Measurements from ENCODE around the gene RILP.

The RILP gene

DNA sequence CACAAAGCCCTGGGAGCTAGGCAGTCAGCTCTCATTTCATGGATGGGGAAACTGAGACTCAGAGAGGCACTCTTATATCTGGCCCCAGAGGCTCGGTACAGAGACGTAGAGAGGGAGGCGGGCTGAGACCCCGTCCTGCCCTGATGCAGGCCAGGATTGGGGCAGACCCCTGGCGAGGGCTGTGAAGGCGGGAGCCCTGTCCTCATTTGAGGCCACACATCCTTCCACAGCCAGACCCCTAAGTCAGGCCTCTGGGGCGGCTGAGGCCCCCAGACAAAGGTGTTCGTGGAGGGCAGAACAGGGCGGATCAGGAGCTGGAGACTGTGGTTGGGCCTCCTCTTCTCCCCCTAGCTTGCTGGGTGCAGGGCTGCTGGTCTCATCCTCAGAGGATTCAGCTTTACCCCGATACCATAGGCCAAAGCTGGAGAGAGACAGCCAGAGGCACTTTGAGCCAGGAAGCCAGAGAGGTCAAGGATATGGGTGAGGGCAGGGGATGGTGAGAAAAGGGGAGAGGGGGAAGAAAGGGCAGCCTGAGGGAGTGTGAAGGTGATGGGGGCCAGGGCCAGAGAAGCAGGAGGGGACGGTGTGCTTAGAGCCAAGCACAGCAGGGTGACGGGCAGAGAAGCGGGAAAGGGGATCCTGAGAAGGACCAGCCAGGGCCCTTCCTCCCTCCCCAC is 3.3 kb downstream of the RILP start:
- no peak for DNase-seq

DNA sequence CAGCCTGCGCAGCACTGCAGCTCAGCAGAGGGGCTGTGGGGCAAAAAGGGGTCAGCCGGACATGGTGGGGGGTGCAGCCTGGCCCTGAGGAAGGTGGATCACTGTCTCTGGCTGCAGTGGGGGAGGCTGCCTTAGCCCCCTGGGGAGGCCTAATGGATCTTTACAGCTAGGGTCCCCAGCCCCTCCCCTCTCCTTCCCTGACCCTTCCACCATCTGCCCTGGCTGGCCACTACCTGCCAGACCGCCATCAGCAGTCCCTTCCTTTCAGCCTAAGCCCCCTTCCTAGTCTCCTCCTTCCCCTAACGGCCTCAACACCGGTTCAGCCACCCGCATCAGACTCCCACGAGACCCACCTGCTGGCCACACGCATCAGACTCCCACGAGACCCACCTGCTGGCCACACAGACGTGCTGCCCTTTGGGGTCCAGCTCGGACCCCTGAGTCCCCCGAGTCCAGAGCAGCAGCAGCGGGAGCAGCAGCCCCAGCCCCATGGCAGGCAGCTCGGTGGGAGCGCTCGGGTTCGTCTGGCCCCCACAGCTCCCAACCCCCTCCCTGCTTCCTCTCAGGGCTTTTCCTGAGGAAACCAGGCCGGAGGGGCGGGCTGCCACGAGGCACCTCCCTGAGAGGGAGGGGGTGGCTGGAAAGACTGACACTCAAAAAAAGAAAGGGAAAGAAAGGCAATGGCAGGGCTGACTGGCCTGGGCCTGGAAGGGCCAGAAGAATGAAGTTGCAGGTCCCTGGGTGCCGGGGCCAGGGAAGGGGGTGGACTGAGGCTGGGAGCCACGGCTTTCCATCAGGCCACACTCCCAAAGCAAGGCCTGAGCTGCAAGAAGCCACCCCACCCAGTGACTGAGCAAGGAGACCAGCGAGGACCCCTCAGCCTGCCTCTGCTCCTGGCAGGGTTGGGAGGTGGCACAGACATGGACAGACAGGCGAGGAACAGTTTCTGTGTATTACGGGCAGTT is 4.2 kb downstream of the RILP start, which contains the start of gene SCARF1:
Gene SCARF1 (minus strand): TSS at position 526 of the 965 bp plus-strand sequence. CDS start 35 bp downstream, at position 491.
- no peak for DNase-seq

DNA sequence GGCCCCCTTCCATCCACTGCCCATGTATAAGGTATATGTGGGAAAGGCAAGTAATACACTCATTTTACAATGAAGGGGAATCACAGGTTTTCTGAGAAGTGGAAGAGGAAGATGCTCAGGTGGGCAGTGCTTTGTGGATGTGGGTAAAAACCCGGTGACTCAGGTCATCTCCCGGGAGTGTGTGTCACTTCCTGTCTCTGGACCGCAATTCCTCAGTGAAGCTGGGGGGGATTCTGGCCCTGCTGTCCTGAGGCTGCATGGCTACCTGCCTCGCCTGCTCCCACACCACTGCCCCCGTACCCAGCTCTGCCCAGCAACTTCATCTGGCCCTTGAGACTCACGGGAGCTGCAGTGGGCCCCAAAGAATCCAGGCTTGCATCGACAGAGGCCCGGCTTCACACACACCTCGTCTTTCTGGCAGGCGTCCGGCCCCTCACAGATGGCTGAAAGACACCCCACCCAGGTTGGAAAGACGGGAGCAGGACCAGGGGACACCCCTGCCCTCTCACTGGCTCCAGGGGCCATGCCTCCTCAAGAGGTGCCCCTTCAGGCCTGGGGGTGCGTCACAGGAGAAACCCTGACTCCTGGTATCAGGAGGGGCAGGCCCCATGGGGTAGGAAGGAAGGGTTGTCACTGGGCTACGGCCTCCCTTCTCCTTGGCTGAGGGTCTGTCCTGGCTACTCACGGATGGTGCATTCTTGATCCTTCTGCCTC is 5.0 kb downstream of the RILP start:
- no peak for DNase-seq

DNA sequence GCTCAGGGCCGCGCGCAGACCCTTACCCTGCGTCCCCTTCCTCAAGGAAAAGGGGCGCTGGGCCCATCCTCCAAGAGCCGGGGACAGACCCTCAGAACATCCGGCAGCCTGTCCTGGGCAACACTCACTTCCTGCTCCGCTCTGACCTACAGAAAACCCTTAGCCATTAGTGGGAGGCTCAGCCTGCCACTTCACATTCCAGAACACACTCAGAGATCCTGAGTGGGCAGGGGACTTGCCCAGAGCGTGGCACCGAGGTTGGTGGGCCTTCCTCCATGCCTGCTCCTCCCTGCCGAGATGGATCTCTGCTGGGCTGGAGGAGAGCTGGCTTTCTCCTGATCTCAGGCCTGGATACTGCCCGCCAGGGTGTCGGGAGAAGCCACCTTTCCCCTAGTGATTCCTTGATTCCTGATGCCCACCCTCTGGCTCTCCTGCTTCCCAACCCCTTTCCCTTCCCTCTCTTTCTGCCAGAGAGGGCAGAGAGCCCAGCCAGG is 5.6 kb downstream of the RILP start:
- DNase-seq = no peak

DNA sequence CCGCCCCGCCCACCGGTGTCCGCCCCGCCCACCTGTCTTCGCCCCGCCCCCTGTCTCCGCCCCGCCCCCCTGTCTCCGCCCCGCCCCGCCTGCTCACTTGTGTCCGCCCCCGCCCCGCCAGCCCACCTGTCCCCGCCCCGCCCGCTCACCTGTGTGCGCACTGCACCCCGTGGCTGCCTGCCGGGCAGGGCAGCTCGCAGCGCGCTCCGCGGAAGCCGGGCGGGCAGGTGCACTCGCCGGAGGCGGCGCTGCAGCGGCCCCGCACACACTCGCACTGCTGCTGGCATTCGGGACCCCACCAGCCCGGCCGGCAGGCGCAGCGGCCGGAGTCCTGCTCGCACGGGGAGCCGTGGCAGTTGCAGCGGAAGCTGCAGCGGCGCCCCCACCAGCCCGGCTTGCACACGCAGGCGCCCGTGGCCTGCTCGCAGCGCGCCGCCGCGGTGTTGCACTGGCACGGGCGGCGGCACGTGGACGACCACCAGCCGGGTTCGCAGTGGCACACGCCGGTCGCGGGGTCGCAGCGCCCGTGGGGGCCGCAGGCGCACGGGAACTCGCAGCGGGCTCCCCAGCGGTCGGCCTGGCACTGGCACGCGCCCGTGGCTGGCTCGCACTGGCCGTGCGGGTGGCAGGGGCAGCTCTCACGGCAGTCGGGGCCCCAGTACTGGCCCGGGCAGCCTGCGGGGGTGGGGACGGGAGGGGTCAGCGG is 6.2 kb downstream of the RILP start:
- no peak for DNase-seq

DNA sequence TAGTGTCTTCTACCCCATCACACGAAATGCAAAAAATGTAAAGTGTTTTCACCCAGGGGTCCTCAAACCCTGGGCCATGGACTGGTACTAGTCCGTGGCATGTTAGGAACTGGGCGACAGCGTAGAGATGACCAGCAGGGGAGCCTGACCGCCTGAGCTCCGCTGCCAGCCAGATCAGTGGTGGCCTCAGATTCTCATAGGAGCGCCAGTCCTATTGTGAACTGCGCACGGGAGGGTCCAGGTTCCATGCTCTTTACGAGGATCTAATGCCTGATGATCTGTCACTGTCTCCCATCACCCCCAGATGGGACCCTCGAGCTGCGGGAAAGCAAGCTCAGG is 8.6 kb downstream of the RILP start:
- no peak for DNase-seq

DNA sequence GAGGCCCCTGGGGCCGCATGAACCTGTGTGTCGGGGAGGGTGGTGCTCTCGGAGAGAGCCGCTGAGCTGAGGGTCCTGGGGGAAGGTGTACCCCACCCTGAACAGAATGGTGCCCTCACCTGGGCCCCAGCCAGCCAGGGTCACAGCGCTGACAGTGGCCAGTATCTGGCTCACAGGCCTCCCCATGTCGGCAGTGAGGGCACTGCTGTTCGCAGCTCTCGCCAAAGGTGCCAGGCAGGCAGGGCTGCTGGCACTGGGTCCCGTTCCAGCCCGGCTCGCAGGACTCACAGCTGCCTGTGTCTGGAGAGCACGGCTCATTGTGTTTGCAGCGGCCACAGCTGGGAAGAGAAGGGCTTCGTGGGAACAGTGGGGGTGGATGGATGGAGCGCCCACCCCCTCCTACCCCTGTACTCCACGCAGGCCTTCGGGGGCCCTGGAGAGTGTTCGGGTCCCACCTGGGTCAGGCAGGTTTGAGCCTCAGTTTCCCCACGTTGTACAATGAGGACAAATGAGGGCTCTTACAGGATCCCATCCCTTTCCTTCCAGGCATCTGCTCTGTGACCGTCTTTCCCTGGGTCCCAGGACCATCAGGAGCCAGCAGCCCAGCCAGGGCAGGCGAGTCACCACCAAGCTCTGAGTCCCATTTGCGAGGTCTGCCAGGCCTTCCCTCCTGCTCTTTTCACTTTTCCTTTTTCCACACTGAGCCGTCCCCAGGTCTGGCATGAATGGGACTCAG is 9.2 kb downstream of the RILP start:
- no peak for DNase-seq

DNA sequence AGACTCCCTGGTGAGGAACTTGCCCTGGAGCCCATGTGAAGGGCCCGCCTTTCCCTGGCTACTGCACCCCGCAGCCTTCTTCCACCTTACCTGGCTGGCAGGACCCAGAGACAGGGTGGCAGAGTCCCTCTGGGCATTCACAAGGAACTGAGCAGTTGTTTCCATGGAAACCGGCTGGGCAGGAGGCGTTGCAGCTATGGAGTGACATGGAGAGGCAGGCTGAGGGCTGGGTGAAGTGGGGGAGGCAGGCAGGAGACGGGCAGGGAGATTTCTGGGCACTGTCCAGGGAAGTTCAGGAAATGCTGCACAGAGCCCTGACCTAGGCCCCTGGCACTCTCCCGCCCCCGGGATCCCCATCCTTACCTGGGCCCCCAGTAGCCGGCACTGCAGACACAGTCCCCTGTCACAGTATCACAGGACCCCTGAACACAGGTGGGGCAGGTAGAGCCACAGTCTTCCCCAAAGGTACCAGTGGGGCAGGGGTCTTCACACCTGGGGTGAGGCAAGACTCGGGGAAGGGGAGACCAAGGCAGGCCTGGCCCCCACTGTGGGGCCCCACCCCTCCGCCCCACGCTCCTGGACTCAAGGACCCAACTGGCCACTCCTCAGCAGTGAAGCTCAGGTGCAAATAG is 10.0 kb downstream of the RILP start:
- no peak for DNase-seq

GRCh38 chr17:1638624-1639300 is 10.9 kb downstream of the RILP start:
- no peak for DNase-seq

- DNase-seq = no peak
Measured at GRCh38 chr17:1638171-1638590, 11.5 kb downstream of the RILP start.

GRCh38 chr17:1636732-1637285 is 12.9 kb downstream of the RILP start:
- DNase-seq = no peak

GRCh38 chr17:1635675-1636465 is 13.8 kb downstream of the RILP start:
- DNase-seq = no peak

DNA sequence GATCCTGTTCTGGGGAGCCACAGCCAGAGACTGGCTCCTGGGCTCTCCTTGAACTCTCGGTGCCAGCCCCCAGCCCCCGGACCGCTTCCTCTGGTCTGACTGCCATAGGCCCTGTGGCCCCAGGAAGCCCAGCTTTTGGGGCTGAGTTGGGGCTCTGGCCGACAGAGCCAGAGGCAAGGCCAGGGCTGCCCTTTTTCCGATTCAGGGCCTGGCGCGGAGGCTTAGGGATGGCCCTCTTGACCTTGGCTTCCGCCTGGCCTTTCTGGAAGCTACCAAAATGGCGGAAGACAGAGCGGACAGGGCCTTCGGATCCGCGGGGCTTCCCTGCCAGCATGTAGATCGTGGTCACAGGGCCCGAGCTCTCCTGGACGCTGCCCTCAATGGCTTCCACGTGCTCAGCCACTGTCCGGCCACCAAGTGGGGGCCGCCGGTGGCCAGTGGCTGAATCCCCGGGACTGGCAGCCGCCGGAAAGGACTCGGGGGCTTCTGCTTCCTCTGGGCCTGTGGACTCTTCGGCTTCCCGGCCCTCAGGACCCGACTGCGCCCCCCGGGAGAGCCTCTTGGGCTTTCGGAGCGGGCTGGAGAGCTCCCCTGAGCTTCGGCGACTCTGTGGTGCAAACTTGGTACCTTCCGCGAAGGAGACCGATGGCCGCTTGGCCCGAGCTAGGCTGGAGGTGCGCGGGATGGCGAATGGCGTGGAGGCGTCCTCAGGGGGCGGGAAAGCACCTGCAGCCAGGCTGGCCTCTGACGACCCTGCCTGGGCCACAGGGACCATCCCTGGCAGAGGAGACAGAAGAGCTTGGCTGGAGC is 14.6 kb downstream of the RILP start:
- no peak for DNase-seq

DNA sequence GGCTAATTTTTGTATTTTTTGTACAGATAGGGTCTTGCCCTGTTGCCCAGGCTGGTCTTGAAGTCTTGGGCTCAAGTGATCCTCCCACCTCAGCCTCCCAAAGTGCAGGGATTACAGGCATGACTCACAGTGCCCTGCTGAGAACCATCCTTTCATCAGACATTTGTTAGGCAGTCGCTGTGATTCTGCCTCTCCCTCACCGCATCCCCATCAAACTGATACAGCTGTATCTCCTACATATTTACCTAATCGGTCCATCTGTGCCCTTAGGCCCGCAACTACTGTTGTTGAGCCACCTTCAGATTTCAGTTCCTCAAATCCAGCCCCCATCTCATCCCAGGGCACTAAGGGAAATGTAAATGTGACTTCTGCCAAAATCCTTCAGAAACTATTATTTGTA is 19.0 kb downstream of the RILP start:
- DNase-seq = no peak

- peak; percentile 37 for DNase-seq
Measured at GRCh38 chr17:1629504-1630310, 20.0 kb downstream of the RILP start.

- DNase-seq = peak; percentile 85
Measured at GRCh38 chr17:1628856-1629503, 20.7 kb downstream of the RILP start.

Measured in NCI-H1694 (cell line).